Hair follicle dermal papilla cell (primary cell): ENCODE measurements around the gene PMPCB. TPM values are rescaled to one million over a fixed set of nuclear protein-coding genes. Genes with fewer than 3 reads are reported as not detected.

Experiments used
- small RNA-seq: library from RNA; depleted of rRNA; stranded (forward); fragments of <200 nt; gene quantifications from one replicate; pipeline ENCODE3, GENCODE V24; 2012
- total RNA-seq: library from RNA; depleted of rRNA; stranded (reverse); fragments of >200 nt; gene quantifications from 2 replicates; pipeline ENCODE4 v1.2.3, GENCODE V29; 2012

PMPCB gene
- 51.6 and 64.5 TPM in 2 replicates for total RNA-seq

DNA sequence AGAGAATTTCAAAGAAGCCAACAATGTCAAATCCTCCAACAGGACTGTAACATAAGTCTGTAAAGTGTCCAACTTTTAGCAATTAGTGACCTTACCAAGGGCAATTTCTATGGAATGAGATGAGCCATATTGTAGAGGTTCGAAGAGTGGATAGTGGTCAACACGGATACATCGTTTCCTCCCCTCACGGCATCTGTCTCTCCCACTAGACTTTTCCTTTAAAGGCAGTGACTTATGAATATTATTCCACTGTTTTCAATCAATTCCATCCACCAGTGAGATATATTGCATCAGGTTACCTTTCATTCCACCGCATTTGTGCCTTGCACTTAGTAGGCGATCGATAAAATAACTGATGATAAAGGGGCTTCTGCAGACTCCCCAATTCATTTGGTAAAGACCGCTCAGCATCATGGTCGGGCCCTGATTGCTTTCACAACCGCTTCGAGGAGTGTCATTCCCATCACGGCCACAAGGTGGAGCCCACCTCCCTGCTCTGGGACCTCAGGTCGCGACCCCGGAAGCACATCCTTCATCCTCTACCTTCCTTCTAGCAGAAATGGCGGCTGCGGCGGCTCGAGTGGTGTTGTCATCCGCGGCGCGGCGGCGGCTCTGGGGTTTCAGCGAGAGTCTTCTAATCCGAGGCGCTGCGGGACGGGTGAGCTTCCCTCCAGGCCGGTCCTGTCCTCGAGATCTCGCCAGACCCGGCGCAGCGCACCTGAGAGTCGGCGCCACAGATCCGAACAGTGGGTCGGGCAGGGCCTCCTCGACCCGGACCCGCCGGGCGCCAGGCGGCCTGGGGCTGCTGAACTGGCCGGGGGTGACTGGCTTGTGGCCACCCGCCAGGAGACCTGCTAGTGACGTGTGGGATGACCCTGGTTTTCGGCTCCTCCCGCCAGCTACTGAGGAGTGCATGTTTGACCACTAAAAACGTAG is at the start of gene PMPCB:
Gene PMPCB (plus strand): TSS at position 535 of the 936 bp plus-strand sequence. CDS start 25 bp downstream, at position 560.

DNA sequence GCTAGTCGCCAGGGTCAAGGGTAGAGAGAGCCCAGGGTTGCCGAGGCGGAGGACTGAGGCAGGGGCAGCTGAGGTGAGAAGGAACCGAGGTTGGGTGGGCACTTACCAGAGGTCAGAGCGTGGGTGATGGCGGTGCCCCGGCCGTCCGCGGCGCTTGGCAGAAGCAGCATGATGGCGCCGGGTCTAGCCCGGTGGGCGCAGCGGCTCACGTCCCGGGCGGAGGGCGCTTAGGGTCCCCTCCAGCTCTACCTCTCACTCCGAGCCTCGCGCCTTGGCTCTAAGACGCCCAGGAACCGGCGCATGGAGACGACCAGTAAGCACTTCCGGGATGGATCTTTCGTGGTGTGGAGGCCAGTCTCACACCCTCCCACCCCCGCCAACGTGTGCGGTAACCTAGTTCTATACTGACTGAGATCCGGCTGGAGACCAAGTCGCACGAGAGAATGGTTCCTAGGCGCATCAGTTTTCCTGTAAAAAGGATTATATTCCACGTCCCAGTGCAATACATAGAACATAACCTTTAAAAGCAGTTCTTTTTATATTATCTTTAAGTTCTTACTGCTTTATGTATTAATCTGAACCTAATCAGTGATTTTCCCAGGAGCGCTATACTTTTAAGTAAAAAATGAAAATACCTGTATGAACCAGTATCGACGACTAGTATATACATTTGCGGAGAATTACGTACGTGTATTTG is 47.4 kb downstream of the PMPCB start, which contains the start of gene DNAJC2:
Gene DNAJC2 (minus strand): TSS at position 315 of the 697 bp plus-strand sequence. CDS start 145 bp downstream, at position 170.

DNA sequence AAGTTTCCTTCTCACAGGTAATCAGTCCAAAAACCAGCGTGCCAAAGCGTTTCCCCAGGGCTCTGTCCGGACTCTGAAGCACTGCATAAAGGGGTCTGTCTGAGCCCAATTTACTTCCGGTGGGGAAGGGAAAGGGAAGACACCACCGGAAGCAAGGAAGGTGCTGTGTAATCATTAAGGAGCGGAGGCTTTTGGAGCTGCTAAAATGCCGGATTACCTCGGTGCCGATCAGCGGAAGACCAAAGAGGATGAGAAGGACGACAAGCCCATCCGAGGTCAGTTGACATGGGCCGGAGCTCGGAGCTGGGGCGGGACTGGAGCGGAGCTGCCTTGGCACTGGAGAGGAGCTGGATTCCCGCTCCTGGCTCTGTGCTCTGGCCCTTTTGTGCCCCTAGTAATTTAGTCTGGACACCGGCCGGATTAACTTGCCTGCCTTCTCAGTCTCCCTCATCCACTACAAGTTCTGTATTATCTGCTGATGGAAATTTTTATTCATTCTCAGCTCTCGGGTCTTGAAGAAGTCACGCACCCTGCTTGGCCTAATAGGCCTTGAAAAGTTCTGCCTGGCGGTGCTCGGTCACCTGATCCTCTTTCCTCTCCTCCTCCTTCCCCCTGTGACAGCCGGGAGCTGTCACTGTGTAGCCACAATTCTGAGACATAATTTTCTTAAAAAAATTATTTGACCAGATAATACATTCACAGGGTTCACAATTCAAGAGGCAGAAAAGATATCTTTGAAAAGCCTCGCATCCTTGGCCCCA is 50.5 kb downstream of the PMPCB start, which contains the start of gene PSMC2:
Gene PSMC2 (plus strand): TSS at position 137 of the 761 bp plus-strand sequence. CDS start 69 bp downstream, at position 206.

Small RNAs within 50 kb of the gene (small RNA-seq; reads per million reads assigned to genes)
- gene RPS29P16: not detected

Other genes starting within 250 kb of the PMPCB start
- gene FBXL13, start 222.6 kb upstream of the PMPCB start, total RNA-seq: 0.73 and 0.97 TPM in 2 replicates
- gene ARMC10, start 222.3 kb upstream of the PMPCB start, total RNA-seq: 25.9 and 27.7 TPM in 2 replicates
- 8.6 and 9.2 TPM in 2 replicates for gene NAPEPLD, start 148.3 kb upstream of the PMPCB start, total RNA-seq
- gene DNAJC2, start 47.3 kb downstream of the PMPCB start, total RNA-seq: 13.1 and 15.7 TPM in 2 replicates
- gene PSMC2, start 50.2 kb downstream of the PMPCB start, total RNA-seq: 128 and 201 TPM in 2 replicates
- gene SLC26A5, start 148.8 kb downstream of the PMPCB start, total RNA-seq: not detected in 2 replicates